Measurements from ENCODE around the gene FRMD5. TPM values are rescaled to one million over a fixed set of nuclear protein-coding genes. Genes with fewer than 3 reads are reported as not detected.

The FRMD5 gene
- total RNA-seq, 1 donor from 2014 or later = not detected

GRCh38 chr15:43880406-43881194 is 314.5 kb downstream of the FRMD5 start:
- no peak for TF ChIP-seq CTCF (IDR thresholded peaks at IDR 0.05)

GRCh38 chr15:43879386-43880355 is 315.4 kb downstream of the FRMD5 start:
- Histone ChIP-seq H3K4me1 (no peaks in the 10 kb centered on the region), H3K36me3 (no peaks in the 10 kb centered on the region), H3K4me3 (no peak overlapping the region), H3K27ac (no peak overlapping the region), H3K9me3 (no peaks in the 10 kb centered on the region), H3K27me3 (no peaks in the 10 kb centered on the region)
- no peak for TF ChIP-seq CTCF (IDR thresholded peaks at IDR 0.05)
- no peak for DNase-seq (ENCODE audit: low spot score in 2 of 2)
- intact Hi-C loops (cut with DNase I) = loop anchor here (10.0 kb wide), 1 partner anchor 345 kb away; no protein-coding TSS in a partner anchor

More at GRCh38 chr15:43880406-43881194, 314.5 kb downstream of the FRMD5 start:
- intact Hi-C loops (cut with DNase I) = no loop called here
- Histone ChIP-seq H3K4me1 (no peaks in the 10 kb centered on the region), H3K4me3 (no peak overlapping the region), H3K27ac (no peak overlapping the region), H3K36me3 (no peaks in the 10 kb centered on the region), H3K9me3 (no peaks in the 10 kb centered on the region), H3K27me3 (no peaks in the 10 kb centered on the region)
- no peak for DNase-seq (ENCODE audit: low spot score in 2 of 2)

GRCh38 chr15:43878446-43878845 is 316.6 kb downstream of the FRMD5 start:
- no peak for TF ChIP-seq CTCF (IDR thresholded peaks at IDR 0.05)
- intact Hi-C loops (cut with DNase I) = loop anchor here (10.0 kb wide), 1 partner anchor 346 kb away; no protein-coding TSS in a partner anchor
- Histone ChIP-seq H3K4me3 (no peak overlapping the region), H3K27me3 (no peaks in the 10 kb centered on the region), H3K4me1 (no peaks in the 10 kb centered on the region), H3K9me3 (no peaks in the 10 kb centered on the region), H3K27ac (no peak overlapping the region), H3K36me3 (no peaks in the 10 kb centered on the region)
- DNase-seq (ENCODE audit: low spot score in 2 of 2) = no peak

GRCh38 chr15:43877371-43877770 is 317.7 kb downstream of the FRMD5 start:
- H3K27ac ChIP-seq = no peak overlapping the region
- H3K9me3 ChIP-seq = no peaks in the 10 kb centered on the region
- no peaks in the 10 kb centered on the region for H3K36me3 ChIP-seq
- TF ChIP-seq CTCF (IDR thresholded peaks at IDR 0.05) = no peak
- H3K4me3 ChIP-seq = no peak overlapping the region
- no peaks in the 10 kb centered on the region for H3K4me1 ChIP-seq
- no peak for DNase-seq (ENCODE audit: low spot score in 2 of 2)
- no peaks in the 10 kb centered on the region for H3K27me3 ChIP-seq
- intact Hi-C loops (cut with DNase I) = loop anchor here (10.0 kb wide), 1 partner anchor 347 kb away; no protein-coding TSS in a partner anchor

GRCh38 chr15:43876872-43877271 is 318.2 kb downstream of the FRMD5 start:
- Histone ChIP-seq H3K4me1 (no peaks in the 10 kb centered on the region), H3K27ac (no peak overlapping the region), H3K27me3 (no peaks in the 10 kb centered on the region), H3K9me3 (no peaks in the 10 kb centered on the region), H3K4me3 (no peak overlapping the region), H3K36me3 (no peaks in the 10 kb centered on the region)
- intact Hi-C loops (cut with DNase I) = loop anchor here (10.0 kb wide), 1 partner anchor 348 kb away; no protein-coding TSS in a partner anchor
- no peak for TF ChIP-seq CTCF (IDR thresholded peaks at IDR 0.05)
- no peak for DNase-seq (ENCODE audit: low spot score in 2 of 2)

Measured in ascending aorta (tissue), 2 donors.